Measurements from ENCODE around the gene ATP1A3. TPM values are rescaled to one million over a fixed set of nuclear protein-coding genes. Genes with fewer than 3 reads are reported as not detected.

ATP1A3 gene
- total RNA-seq, 1 donor from 2014 or later = 0.98 TPM

DNA sequence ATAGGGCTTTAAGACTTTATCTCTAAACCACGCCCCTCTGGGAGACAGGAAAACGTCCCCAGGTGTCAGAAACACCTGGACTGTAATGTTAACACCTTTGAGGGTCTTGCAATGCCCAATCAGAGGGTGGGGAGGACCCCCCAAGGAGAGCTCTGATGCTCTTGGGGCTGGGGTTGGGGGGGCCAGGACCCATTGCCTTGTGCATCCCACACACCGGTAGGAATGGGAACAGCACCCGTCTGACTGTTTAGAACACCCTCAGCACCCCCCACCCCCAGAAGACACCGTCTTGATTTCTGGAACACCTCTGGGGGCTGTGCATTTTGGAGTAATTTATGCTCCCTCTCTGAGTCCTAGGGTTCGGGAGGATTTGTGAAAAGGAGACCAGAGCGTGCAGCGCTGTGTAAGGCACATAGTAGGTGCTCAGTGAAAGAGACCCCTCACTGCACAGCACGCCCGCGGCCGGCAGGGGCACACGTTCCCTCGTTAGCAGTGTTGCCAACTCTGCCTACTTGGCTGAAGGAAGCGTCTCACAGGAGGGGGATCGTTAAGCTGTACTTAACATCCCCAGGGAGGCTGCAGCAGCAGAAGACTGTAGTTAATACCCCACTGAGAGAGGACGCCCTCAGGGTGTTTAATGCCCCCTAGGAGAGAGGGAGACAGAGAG is 63.0 kb downstream of the ATP1A3 start:
- intact Hi-C loops (cut with micrococcal nuclease) = no loop called here

DNA sequence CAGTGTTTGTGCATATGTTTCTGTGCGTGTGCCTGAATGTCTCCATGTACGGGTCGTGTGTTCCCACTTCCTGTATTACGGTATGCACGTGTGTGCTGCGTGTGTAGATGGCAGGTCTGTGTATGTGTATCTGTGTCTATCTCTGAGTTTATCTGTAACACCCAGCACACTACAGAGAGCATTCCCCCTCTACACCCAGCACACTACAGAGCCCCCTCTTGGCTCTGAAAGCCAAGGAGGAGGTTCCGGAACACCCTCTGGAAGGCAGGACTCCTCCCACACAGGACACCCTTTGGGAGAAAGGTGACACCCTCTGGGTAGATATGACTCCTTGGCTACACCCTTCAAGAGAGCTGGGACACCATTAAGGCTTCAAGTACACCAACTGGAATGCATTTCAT is 63.7 kb downstream of the ATP1A3 start:
- intact Hi-C loops (cut with micrococcal nuclease) = no loop called here

GRCh38 chr19:41929536-41930071 is 64.4 kb downstream of the ATP1A3 start:
- intact Hi-C loops (cut with micrococcal nuclease) = loop anchor here (2.0 kb wide), 1 partner anchor 15 kb away; no protein-coding TSS in a partner anchor

DNA sequence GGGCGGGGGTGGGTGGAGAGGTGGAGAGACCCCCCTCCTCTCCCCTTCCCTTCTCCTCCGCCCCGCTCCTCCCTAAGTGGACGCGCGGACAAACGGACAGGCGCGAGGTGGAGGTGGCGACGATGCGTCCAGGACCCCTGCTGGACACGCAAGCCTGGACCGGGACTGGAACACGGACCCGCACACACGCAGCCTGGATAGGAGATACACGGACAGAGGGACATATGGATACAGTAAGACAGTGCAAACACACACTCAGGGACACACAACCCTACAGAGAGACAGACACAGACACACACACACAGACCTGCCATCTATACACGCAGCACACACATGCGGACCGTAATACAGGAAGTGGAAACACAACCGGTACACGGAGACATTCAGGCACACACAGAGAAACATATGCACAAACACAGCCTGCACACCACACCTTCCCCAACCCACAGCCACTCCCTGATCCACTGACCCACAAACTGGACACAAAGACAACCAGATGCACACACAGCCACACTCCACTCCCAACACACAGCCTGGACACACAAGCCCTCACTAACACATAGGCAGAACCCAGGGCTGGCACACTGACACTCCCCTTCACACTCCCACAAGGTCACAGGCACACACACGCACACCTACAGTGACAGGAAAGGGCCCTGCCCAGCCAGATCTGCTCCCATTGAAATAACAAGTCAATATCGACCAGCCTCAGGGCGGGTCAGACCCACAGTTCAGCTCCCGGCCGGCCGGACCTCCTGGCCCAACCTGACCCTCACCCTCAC is 65.1 kb downstream of the ATP1A3 start:
- intact Hi-C loops (cut with micrococcal nuclease) = loop anchor here (1.0 to 2.0 kb wide), 2 partner anchors 14 to 42 kb away; no protein-coding TSS in a partner anchor

GRCh38 chr19:41928221-41928683 is 65.8 kb downstream of the ATP1A3 start, which contains the start of gene ERFL:
Gene ERFL (minus strand): TSS chr19:41928449. CDS start chr19:41912919, 15,530 bp downstream.
- intact Hi-C loops (cut with micrococcal nuclease) = loop anchor here (1.0 to 2.0 kb wide), 2 partner anchors 13 to 41 kb away; no protein-coding TSS in a partner anchor

GRCh38 chr19:41927497-41928192 is 66.4 kb downstream of the ATP1A3 start:
- intact Hi-C loops (cut with micrococcal nuclease) = loop anchor here (1.0 to 2.0 kb wide), 2 partner anchors 13 to 40 kb away; no protein-coding TSS in a partner anchor

DNA sequence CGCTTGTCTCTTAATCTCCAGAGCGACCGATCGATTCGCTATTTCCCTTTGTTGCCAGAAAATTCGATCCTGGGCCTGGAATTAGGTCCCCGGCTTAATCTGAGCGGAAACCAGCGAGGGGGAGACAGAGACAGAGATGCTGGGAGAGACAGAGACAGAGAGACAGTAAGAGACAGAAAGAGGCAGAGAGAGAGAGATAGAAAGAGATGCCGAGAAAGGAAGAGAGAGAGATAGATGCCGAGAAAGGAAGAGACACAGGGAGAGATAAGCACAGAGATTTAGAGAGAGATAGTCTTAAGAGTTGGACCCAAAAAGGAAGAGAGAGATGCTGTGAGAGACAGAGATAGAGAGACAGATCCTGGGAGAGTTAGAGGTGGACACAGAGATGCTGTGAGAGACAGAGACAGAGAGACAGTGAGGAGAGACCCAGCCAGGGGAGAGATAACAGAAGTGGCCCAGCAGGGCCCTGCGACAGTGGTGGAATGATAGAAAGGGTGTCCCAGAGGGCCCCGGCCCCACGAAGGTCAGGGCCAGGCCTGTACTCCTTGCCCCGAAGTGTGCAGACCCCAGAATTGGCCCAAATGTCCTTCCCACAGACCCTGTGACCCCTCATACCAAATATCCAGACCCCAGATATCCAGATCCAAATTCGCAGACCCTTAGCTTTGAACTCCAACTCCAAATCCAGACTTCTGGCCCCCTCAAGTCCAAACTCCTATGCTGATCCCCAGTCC is 67.1 kb downstream of the ATP1A3 start:
- intact Hi-C loops (cut with micrococcal nuclease) = no loop called here

DNA sequence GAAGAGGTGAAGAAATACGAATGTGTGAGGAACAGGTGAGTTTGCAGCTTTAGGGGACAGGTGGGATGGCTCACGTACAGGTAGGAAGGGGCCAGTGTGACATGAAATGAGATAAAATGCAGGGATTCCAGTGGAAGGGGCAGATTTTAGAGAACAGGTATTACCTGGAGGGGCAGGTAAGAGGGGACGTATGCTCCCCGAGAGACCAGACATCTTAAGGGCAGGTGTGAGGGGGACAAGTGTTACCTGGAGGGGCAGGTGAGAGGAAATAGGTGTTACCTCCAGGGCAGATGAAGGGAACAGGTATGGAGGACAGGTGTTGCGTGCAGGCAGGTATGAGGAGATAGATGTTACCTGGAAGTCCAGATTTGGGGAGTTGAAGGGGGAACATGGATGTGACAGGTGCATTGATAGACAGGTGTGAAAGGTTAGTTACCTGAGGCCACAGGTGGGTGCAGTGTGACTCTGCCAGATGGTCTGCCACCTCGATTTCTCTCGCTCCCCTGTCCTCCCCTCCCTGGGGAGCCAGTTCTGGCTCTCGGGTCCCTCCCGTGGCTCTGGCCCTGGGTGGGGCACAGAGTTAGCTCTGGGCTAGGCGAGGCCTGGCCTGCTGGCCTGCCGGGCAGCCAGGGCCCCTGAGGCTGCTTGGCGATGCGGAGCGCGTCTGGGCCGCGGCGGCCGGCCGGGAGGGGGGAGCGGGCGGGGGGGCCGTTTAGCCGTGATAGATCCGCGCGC is 67.8 kb downstream of the ATP1A3 start:
- intact Hi-C loops (cut with micrococcal nuclease) = no loop called here

GRCh38 chr19:41925208-41926003 is 68.6 kb downstream of the ATP1A3 start:
- intact Hi-C loops (cut with micrococcal nuclease) = no loop called here

DNA sequence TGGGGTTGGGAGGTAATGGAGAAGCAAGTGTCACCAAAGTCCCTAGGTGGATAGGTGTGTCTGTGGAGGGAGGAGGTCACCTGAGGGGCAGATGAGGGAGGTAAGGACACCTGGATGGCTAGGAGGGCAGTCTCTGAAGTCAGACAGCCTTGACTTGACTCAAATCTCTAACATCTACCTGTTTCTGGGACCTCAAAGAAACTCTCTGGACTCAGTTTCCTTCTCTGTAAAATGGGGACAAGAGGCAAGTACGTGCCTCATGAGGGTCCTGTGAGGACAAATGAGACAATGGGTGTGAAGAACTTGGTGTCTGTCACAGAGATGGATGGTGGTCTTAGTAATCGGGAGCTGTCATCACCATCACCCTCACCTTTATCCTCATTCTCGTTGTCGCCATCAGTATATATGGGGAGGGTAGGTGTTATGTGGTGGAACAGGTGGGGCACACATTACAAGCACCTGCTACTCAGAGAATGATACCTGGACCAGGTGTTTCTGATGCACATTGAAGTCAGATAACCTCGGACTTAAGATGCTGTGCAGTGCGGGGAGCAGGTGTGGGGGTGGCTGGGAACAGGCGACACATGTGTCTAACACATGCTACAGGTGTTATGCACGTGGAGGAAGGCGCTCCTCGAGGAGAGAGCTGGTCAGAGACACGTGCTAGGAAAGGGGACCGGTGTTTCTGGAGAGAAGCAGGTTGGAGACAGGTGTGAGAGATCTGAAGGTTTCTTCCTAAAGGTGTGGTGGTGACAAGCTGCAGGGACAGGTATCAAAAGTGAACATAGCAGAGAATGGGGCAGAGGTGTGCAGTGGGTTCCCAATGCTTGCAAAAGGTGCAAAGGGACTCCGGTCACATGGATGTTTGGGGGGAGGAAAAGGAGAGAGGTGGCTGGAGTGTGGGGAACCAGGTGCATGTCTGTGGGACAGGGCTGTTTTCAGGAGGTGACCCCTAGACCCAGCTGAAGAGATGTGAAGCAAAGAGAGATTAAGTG is 69.6 kb downstream of the ATP1A3 start:
- intact Hi-C loops (cut with micrococcal nuclease) = no loop called here

DNA sequence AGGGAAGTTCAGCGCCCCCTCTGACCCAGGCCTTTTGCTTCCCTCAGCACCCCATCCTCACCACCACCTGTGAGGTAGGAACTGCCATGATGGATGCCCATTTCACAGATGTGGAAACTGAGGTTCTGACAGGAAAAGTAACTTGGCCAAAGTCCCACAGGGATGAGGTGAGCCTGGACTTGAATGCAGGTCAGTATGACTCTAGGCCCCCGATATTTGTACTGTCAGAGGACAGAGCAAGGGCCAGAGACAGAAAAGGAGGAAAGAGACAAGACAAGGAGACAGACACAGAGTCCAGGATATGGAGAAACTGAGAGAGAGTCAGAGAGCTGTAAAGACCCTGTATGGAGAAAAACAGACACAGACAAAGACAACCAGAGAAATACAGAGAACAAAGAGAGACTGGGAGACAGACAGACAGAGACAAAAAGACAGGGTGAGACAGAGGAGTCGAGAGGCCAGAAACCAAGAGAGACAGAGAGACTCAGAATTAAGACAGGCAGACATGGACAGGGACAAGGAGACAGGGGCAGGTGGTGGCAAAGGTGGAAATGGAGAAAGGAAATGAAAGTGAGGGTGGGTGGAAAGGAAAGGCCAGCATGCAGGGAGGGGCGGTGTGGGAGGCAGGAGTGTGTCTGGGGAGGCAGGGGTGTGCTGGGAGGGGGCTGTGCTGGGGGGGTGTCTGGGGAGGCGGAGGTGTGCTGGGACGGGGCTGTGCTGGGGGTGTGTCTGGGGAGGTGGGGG is 70.8 kb downstream of the ATP1A3 start:
- intact Hi-C loops (cut with micrococcal nuclease) = no loop called here

GRCh38 chr19:41922585-41922984 is 71.4 kb downstream of the ATP1A3 start:
- intact Hi-C loops (cut with micrococcal nuclease) = no loop called here

DNA sequence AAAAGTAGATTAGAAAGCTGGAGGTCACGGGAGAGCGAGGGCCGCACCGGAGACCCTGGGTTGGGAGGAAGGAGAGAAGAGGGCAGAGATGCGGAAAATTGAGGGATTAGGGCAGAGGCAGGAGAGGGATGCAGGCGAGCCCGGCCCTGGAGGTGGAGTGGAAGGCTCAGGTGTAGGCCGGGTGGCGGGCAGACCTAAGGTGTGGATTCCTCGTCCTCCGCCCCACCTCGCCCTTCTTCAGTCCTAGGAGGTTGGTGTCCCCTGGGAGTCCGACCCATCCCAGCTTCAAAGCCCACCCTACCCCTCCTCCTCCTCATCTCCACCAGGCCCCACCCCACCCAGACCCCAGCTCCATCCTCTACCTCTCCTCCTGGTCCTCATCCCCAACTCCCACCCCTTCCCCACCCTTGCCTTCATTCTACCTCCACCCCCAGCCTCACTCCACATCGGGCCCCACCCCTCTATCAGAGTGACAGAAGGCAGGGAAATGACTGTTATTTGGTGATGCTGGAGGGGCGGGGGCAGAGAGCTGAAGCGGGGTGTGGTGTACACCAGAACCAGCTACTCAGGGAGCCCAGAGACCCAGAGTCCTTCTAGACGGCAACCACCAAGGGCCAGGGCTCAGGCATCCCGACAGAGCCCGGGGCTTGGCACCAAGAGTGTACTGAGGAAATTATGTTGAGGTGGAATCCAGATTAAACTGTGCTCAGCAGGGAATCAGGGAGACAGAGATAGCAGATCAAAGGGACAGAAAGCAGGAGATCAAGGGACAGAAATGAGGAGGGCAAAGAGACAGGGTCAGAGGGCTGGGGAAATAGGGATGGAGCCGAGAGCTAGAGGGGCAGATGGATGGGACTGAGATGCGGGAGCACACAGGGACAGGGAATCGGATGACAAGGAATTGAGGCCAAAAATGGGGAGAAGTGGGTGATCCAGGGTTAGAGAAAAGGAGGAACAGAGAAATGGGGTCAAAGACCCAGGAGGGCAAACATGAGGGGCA is 72.2 kb downstream of the ATP1A3 start:
- intact Hi-C loops (cut with micrococcal nuclease) = no loop called here

- intact Hi-C loops (cut with micrococcal nuclease) = no loop called here
Observed at GRCh38 chr19:41920882-41921576, 73.0 kb downstream of the ATP1A3 start.

GRCh38 chr19:41919948-41920712 is 73.9 kb downstream of the ATP1A3 start:
- intact Hi-C loops (cut with micrococcal nuclease) = no loop called here
